GM12801 (cell line): ENCODE measurements around the gene PAPPA2.

Experiments used
- CTCF ChIP-seq: IDR thresholded peaks from one replicate; pipeline ENCODE4 v1.5.1; 2011; ENCODE audit warnings: control low read depth; ENCODE audit not compliant: insufficient read length; ENCODE audit errors: extremely low read depth

Gene PAPPA2

DNA sequence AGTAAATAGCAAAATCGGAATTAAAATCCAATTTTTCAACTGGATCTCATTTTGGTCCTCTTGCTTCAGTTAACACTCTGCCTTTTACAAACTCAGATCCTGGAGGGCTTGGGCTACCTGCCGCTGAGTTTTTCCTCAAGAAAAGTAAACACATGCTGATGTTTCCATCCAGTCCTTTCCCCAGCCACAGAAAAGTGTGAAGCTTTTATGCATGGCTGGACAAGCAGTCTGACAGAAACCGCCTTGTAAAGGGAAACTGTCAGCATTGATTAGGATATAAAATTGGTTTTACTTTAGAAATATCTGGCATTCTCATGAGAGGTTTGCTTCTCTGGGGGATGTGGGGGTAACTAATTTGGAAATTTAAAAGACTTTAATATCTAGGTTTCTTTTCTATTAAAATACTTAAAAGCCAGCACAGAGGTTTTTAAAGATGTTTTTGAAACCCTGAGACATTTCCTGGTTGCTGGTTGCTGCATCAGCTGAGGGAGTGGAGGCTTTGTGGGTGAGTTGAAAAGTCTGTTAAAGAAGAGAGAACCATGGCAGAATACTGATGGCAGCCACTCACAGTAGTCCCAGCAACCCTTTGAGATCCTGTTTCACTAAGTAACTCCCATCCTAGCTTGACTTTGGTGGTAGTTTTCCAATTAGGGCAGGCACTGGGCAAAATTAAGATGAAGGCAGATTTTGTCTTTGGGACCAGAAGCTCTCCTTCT, 238.3 kb downstream of the PAPPA2 start:
- no peak for TF ChIP-seq CTCF

GRCh38 chr1:176702901-176703300, 239.9 kb downstream of the PAPPA2 start:
- no peak for TF ChIP-seq CTCF

GRCh38 chr1:176705585-176705984, 242.6 kb downstream of the PAPPA2 start:
- no peak for TF ChIP-seq CTCF

- no peak for TF ChIP-seq CTCF
Measured at GRCh38 chr1:176717066-176717750, 254.2 kb downstream of the PAPPA2 start.

DNA sequence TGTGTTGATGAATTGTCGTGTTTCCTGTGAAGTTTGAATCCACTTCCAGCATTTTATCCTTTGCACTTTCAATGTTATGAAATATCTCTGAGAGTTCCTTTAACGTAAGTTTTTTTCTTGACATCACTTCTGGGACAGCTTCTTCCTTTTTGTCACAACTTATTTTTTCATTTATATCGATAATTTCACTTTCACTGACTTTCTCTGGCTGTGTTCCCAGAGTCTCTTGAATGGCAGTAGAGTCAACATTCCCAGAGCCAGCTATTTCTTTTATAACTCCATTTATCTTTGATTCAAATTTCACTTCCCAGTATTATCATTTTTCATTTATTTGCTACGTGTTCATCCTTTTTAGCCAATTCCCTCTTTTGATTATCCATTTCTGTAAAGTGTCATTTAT, 256.5 kb downstream of the PAPPA2 start:
- TF ChIP-seq CTCF: no peak

GRCh38 chr1:176720838-176721237, 257.9 kb downstream of the PAPPA2 start:
- no peak for TF ChIP-seq CTCF

DNA sequence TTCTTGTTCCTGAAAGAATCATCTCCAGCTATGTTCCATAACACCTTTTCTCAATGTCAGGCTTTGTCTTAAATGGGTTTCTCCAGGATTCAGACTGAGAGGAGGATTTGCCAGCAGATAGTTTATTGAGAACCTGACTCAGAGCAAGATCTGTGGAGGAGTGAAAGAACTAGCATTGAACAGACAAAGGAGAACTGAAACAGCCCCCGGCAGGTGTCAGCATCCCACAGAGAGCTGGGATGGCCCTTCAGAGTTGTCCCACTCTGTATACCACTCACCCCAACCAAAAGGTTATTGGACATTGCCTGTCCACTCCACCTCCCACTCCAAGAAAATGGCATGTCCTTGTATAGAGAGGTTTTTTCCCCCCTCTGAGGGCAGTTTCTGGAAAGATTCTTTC, 270.7 kb downstream of the PAPPA2 start:
- no peak for TF ChIP-seq CTCF
